GM12801 (cell line): Measurements from ENCODE around the gene PWWP2B.

Experiments
- TF ChIP-seq, protein P1 (sequence below): IDR thresholded peaks from one replicate; pipeline ENCODE4 v1.5.1; 2011; ENCODE audit warnings: control low read depth; ENCODE audit not compliant: insufficient read length; ENCODE audit errors: extremely low read depth

The PWWP2B gene

GRCh38 chr10:132434405-132435005 is 37.5 kb downstream of the PWWP2B start:
- TF ChIP-seq, protein P1, sequence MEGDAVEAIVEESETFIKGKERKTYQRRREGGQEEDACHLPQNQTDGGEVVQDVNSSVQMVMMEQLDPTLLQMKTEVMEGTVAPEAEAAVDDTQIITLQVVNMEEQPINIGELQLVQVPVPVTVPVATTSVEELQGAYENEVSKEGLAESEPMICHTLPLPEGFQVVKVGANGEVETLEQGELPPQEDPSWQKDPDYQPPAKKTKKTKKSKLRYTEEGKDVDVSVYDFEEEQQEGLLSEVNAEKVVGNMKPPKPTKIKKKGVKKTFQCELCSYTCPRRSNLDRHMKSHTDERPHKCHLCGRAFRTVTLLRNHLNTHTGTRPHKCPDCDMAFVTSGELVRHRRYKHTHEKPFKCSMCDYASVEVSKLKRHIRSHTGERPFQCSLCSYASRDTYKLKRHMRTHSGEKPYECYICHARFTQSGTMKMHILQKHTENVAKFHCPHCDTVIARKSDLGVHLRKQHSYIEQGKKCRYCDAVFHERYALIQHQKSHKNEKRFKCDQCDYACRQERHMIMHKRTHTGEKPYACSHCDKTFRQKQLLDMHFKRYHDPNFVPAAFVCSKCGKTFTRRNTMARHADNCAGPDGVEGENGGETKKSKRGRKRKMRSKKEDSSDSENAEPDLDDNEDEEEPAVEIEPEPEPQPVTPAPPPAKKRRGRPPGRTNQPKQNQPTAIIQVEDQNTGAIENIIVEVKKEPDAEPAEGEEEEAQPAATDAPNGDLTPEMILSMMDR = no peak

GRCh38 chr10:132436861-132437410 is 39.9 kb downstream of the PWWP2B start:
- TF ChIP-seq, protein P1 = no peak

DNA sequence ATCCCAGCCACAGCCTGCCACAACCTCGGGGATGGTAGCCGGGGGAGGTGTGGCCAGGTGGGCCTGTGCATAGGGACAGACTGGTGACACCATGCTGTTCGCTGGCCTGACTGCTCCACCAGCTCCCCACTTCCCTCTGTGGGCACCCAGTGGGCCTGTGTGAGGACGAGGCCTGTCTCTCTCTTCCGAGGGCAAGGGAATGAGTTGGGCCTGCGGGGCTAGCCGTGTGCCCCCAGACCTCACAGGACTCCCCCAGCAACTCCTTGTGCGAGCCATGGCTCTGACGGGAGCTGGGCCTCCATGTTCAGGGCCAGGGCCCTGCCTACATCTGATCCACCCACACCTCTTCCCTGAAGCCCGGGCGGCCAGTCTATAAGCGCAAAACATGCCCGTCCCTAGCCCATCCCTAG is 40.5 kb downstream of the PWWP2B start:
- TF ChIP-seq, protein P1 = no peak

GRCh38 chr10:132438091-132439024 is 41.4 kb downstream of the PWWP2B start:
- TF ChIP-seq, protein P1 = no peak

DNA sequence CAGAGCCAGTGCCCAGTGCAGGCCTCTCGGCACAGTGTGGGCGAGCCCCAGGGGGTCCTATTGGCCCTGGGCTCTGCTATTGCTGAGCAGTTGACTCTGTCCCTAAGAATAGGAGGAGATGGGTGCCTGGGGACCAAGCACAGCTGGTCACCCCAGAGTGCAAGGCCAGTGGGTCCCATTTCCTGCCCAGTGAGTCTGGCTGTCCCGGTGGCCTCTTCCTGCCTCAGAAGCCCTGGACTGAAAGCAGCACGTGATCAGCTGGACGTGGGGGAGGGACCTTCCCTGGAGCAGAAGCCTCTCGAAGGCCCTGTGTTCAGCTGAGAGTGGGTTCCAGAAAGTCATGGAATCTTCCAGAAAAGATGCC is 42.0 kb downstream of the PWWP2B start:
- TF ChIP-seq, protein P1 = no peak

- TF ChIP-seq, protein P1 = no peak
These were observed 42.6 kb downstream of the PWWP2B start for GRCh38 chr10:132439424-132440163.
